GM21447 (cell line): ENCODE measurements around the gene TEX22.

ENCODE experiments used
- ATAC-seq: cut with Tn5 transposase; IDR thresholded peaks from one replicate; pipeline ENCODE4 v1.9.1; 2021; ENCODE audit not compliant: unreplicated experiment

The TEX22 gene

GRCh38 chr14:105455086-105455640 lies 56.8 kb downstream of the TEX22 start:
- ATAC-seq, result no peak

DNA sequence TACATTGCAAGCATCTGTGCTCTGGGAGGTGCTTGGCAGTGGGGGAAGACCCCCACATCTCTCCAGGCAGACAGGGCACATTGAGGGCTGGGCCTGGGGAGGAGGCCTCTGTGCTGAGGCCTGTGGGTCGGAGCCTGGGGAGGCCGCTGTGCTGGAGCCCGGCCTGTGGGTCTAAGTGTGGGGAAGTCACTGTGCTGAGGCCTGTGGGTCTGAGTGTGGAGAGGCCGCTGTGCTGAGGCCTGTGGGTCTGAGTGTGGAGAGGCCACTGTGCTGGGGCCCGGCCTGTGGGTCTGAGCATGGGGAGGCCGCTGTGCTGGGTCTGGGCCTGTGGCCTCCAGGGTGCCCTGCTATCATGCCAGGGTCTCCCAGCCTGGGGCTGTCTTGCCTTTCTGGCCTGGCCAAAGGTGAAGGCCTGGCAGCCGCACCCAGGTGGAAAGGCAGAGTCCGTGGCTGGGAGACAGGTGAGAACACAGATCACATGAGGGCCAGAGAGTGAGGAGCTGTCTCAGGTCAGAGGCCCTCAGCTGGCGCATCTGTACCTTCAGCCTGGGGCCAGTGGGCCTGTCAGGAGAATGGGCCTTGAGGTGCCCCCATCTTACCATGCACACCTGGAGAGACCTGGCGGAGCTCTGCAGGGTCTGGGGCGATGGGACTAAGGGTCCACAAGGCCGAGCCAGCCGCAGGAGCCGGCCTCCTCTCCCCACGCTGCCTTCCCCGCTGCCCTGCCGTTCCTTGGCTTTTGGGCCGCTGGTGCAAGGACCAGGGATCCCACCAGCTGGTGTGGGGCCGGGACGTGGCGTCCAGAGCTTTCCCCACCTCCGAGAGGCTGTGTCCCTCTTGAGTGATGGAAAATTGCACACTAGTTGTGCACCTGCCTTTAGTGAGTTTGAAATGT lies 57.7 kb downstream of the TEX22 start:
- ATAC-seq, result no peak

DNA sequence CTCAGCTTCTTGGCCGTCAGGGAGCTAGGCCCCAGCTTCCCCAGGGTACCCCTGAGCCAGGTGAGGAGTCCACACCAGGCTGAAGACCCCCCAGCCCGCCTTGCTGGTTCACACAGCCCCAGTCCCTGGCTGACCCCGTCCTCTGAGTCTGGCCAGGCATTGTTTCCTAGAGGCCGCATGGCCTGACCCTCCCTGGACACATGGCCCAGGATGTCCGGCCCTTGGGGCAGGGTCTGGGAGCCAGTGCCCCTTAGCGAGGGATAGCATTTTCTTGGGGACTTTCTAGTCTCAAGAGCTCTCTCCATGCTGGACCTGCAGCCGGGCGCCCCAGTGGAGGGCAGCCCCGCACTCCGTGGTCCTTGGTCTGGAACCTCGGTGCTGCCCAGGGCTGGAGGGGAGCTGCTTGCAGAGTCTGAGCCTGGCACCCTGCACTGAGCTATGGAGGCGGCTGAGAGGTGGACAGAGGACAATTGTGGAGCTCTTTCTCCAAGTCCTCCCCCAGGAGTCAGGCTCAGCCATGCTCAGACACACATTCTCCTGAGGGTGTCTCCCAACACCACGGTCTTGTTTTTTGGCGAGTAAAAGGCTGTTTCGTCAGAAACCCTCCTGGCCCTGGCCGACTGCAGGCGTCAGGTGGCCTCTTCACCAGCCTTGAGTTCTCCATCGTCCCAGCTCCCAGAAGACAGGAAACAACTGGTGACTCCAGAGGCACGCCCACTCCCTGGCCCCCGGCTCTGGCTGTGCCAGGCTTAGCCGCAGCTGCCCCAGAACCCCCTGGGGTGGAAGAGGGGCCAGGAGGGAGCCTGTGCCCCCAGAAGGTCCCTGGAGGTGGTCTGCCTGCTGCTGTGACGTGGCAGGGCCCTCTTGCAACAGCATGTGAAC lies 58.6 kb downstream of the TEX22 start:
- no peak for ATAC-seq

DNA sequence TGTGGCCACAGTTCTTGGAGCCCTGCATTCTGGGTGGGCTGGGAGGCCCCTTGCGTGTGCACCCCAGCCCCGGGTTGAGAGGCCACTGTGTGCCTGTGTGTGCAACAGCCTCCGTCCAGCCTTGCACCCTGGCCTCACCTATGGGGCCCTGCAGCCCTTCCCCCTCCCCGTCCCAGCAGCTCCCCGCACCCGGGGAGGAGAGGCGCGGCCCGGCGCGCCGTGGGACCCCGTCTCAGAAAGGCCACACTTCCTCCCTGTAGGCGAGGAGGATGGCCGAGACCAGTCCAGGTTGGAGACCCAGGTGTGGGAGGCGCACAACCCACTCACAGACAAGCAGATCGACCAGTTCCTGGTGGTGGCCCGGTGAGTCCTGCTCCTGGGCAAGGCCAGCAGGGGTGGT lies 59.7 kb downstream of the TEX22 start:
- no peak for ATAC-seq

- no peak for ATAC-seq
These were observed 60.2 kb downstream of the TEX22 start for GRCh38 chr14:105458571-105458970.

DNA sequence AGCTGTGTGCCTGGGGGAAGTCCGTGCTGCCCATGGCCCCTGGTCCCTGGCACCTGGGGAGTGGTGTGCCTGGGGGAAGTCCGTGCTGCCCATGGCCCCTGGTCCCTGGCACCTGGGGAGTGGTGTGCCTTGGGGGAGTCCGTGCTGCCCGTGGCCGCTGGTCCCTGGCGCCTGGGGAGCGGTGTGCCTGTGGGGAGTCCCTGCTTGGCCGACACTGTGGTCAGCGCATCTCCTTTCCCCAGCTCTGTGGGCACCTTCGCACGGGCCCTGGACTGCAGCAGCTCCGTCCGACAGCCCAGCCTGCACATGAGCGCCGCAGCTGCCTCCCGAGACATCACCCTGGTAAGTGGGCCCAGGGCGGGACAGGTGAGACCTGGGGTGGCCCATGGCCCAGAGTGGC lies 61.8 kb downstream of the TEX22 start:
- ATAC-seq, result no peak

GRCh38 chr14:105460616-105461015 lies 62.3 kb downstream of the TEX22 start:
- no peak for ATAC-seq

GRCh38 chr14:105461903-105462302 lies 63.6 kb downstream of the TEX22 start:
- no peak for ATAC-seq
